Parathyroid adenoma (tissue), 2 donors: ENCODE data around the gene MME.
"Not testable (repeated sequence)": the region's sequence is repeated elsewhere in the genome, so short reads cannot be mapped to it uniquely, and the experiment has no call there.

ENCODE experiments used
- H2AFZ ChIP-seq: fragments of 300-600 bp; sonication (generic); one replicate; pipeline ENCODE4 v1.7.0; 2017; ENCODE audit warnings: antibody characterized with exemption, mild to moderate bottlenecking
- H3K27ac ChIP-seq: fragments of 300-600 bp; sonication (generic); one replicate; pipeline ENCODE4 v1.7.0; 2017
- H3K27me3 ChIP-seq: fragments of 300-600 bp; sonication (generic); one replicate; pipeline ENCODE4 v1.7.0; 2017; ENCODE audit warnings: low read length; ENCODE audit not compliant: control insufficient read depth, insufficient read depth
- H3K36me3 ChIP-seq: fragments of 300-600 bp; sonication (generic); one replicate; pipeline ENCODE4 v1.7.0; 2017; ENCODE audit warnings: low read length; ENCODE audit not compliant: control insufficient read depth, insufficient read depth
- H3K4me1 ChIP-seq: fragments of 300-600 bp; sonication (generic); one replicate; pipeline ENCODE4 v1.7.0; 2017; ENCODE audit warnings: control low read depth
- H3K4me2 ChIP-seq: fragments of 300-600 bp; sonication (generic); one replicate; pipeline ENCODE4 v1.7.0; 2017; ENCODE audit warnings: low read length
- H3K4me3 ChIP-seq: fragments of 300-600 bp; sonication (generic); one replicate; pipeline ENCODE4 v1.7.0; 2017; ENCODE audit warnings: low read depth, low read length
- H3K79me2 ChIP-seq: fragments of 300-600 bp; sonication (generic); one replicate; pipeline ENCODE4 v1.7.0; 2017; ENCODE audit warnings: control low read depth
- H3K9ac ChIP-seq: fragments of 300-600 bp; sonication (generic); one replicate; pipeline ENCODE4 v1.7.0; 2017; ENCODE audit warnings: mild to moderate bottlenecking
- H3K9me3 ChIP-seq: fragments of 300-600 bp; sonication (generic); one replicate; pipeline ENCODE4 v1.7.0; 2017; ENCODE audit warnings: low read length; ENCODE audit not compliant: control insufficient read depth
- TF ChIP-seq, protein P1 (sequence below): fragments of 300-600 bp; sonication (generic); IDR thresholded peaks from one replicate; pipeline ENCODE4 v1.7.0; 2017; ENCODE audit warnings: antibody characterized with exemption, mild to moderate bottlenecking
- donor health status: primary hyperparathyroidism.

Gene MME

DNA sequence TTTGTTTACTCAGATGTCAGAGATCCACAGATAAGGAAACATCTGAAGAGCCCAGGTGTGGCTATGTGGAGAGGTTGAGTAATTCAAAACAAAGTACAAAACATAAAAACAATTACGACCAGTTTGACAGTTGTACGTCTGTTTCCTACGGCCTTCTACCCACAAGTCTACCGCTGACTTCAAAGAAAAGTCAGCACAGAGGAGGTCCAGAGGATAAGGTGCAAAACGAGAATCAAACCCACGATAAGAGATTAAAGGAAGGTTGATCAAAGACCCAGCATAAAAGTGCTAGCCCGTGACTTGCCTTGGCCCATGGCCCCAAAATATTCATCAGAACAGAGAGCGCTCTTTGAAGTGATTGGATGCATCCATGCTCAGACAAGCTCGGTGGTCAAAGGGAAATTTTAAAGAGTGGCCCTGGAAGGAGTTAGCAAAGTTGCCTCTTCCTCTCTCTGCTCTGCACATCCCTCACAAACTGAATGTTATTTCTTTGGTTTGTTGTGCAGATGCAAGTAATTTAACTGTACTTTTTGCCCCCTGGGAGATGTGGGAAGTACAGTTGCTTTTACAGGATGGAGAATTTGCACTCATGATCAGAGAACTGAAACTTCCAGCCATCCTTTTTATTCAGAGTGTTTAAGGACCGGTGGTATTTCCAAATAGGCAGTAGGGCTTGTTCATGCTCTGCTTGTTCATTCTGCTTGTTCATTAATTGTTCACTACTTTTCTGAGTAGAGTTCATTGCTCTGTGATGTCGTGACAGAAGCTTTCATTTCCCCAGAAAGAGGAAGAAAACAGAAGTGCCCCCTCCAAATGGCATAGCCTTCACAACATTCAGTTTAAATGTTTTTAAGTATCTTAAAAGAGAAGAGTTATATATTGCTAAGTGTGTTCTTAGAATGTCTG, 31.1 kb downstream of the MME start:
- no peak overlapping the region for H3K4me2 ChIP-seq
- no peak overlapping the region for H3K4me3 ChIP-seq
- peak overlapping the region; percentile 7 for H2AFZ ChIP-seq
- H3K27me3 ChIP-seq: no peaks in the 10 kb centered on the region
- no peaks in the 10 kb centered on the region for H3K9me3 ChIP-seq
- no peak overlapping the region for H3K9ac ChIP-seq
- H3K27ac ChIP-seq: no peak overlapping the region
- peaks cover 3% of the 10 kb centered on the region for H3K4me1 ChIP-seq
- no peaks in the 10 kb centered on the region for H3K36me3 ChIP-seq
- TF ChIP-seq, protein P1, sequence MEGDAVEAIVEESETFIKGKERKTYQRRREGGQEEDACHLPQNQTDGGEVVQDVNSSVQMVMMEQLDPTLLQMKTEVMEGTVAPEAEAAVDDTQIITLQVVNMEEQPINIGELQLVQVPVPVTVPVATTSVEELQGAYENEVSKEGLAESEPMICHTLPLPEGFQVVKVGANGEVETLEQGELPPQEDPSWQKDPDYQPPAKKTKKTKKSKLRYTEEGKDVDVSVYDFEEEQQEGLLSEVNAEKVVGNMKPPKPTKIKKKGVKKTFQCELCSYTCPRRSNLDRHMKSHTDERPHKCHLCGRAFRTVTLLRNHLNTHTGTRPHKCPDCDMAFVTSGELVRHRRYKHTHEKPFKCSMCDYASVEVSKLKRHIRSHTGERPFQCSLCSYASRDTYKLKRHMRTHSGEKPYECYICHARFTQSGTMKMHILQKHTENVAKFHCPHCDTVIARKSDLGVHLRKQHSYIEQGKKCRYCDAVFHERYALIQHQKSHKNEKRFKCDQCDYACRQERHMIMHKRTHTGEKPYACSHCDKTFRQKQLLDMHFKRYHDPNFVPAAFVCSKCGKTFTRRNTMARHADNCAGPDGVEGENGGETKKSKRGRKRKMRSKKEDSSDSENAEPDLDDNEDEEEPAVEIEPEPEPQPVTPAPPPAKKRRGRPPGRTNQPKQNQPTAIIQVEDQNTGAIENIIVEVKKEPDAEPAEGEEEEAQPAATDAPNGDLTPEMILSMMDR: no peak
- no peaks in the 10 kb centered on the region for H3K79me2 ChIP-seq

DNA sequence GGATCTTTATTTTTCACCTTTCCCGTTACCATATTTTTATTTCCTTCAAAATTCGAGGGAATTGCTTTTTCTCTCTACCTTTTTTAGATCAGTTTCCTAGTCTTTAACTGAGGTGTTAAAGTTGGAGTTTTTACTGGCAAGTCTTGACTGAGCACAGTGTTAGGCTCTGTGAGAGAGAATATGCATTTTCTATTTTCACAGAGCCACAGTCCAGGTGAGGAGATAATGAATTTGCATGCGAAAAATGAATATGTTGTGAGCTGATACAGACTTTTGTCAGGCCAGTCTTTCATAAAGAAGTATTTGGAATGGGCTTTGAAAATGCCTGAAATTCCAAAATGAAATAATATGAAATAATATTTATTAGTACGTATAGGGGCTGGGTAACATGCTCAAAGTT, 31.9 kb downstream of the MME start:
- Histone ChIP-seq H3K27ac (no peak overlapping the region), H2AFZ (no peak overlapping the region), H3K9me3 (no peaks in the 10 kb centered on the region), H3K4me2 (no peak overlapping the region), H3K4me3 (no peak overlapping the region), H3K36me3 (no peaks in the 10 kb centered on the region), H3K9ac (no peak overlapping the region), H3K27me3 (no peaks in the 10 kb centered on the region), H3K4me1 (peaks cover 3% of the 10 kb centered on the region), H3K79me2 (no peaks in the 10 kb centered on the region)
- TF ChIP-seq, protein P1: no peak

DNA sequence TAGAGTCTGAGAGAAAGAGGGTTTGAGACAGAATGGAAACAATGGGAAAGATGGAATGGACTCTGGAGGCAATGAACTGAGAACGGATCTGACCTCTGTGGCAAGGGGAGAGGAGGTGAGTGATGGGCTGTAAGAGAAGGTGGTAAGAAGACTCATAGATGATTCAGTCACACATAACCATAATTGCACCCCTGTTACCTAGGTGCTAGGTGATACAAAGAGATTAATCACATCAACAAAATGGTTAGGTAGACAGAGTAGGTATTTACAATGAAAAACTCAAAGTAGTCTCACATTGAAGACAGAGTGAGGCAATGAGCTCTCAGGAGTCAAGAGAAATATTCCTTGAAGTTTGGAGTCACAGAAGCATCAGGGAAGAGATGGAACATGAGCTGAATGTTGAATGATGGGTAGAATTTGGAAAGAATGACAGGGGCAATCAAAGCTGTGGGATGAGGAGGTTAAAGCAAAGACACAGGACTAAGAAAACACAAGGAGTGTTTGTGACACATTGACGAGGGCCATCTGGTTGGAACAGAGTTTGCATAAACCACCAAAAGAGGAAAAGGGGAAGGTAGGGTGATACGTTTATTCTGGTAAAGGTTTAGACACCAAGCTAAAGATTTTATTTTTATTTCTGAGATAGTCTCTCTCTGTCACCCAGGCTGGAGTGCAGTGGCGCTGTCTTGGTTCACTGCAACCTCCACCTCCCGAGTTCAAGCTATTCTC, 32.7 kb downstream of the MME start:
- Histone ChIP-seq H3K9me3 (no peaks in the 10 kb centered on the region), H3K4me2 (no peak overlapping the region), H3K79me2 (no peaks in the 10 kb centered on the region), H3K36me3 (no peaks in the 10 kb centered on the region), H3K4me3 (no peak overlapping the region), H3K27ac (no peak overlapping the region), H2AFZ (no peak overlapping the region), H3K4me1 (peaks cover 3% of the 10 kb centered on the region), H3K9ac (no peak overlapping the region), H3K27me3 (no peaks in the 10 kb centered on the region)
- TF ChIP-seq, protein P1: no peak

DNA sequence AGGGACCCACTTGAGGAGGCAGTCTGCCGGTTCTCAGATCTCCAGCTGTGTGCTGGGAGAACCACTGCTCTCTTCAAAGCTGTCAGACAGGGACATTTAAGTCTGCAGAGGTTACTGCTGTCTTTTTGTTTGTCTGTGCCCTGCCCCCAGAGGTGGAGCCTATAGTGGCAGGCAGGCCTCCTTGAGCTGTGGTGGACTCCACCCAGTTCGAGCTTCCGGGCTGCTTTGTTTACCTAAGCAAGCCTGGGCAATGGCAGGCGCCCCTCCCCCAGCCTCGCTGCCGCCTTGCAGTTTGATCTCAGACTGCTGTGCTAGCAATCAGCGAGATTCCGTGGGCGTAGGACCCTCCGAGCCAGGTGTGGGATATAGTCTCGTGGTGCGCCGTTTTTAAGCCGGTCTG, 44.6 kb downstream of the MME start:
- not testable (repeated sequence) for H3K27me3 ChIP-seq, H3K79me2 ChIP-seq, H3K36me3 ChIP-seq, H3K4me2 ChIP-seq, H3K9ac ChIP-seq, H2AFZ ChIP-seq, H3K9me3 ChIP-seq, H3K27ac ChIP-seq, H3K4me1 ChIP-seq, H3K4me3 ChIP-seq

DNA sequence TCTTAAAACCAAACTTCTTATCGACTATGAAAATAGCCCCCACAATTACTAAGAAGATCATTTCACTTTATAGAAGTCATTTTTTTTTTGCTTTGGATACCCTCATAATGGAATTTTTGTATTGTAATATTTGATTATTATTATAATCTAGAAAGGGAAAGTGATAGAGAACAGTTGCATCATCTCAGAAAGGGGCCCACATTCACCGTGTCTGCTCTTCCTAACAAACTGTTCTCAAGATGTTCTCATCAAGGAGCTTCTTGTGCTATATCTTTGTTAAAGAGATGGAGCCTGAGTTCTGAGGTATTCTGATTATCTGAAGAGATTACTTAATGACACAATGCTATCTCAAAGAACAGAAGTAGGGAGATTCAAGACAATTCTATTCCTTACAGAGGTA, 49.3 kb downstream of the MME start:
- H3K36me3 ChIP-seq: no peaks in the 10 kb centered on the region
- H3K79me2 ChIP-seq: no peaks in the 10 kb centered on the region
- no peak overlapping the region for H2AFZ ChIP-seq
- H3K27ac ChIP-seq: no peak overlapping the region
- H3K9ac ChIP-seq: no peak overlapping the region
- TF ChIP-seq, protein P1: no peak
- no peak overlapping the region for H3K4me2 ChIP-seq
- H3K9me3 ChIP-seq: no peaks in the 10 kb centered on the region
- H3K4me1 ChIP-seq: no peaks in the 10 kb centered on the region
- no peak overlapping the region for H3K4me3 ChIP-seq
- no peaks in the 10 kb centered on the region for H3K27me3 ChIP-seq
